Neural cell (in vitro differentiated cells): ENCODE data around the gene PPP1R12C. TPM values are rescaled to one million over a fixed set of nuclear protein-coding genes. Genes with fewer than 3 reads are reported as not detected.
A peak's percentile ranks its signal among the peaks of the same experiment; 100 is the strongest.

Experiments used
- H2AFZ ChIP-seq: fragments of 200-600, 300-800 bp; sonication (generic), shearing (Covaris generic); 2 replicates; pipeline ENCODE4 v1.6.0; 2014; ENCODE audit warnings: low read depth, mild to moderate bottlenecking, antibody characterized with exemption, low read length, moderate library complexity
- H3F3A ChIP-seq: fragments of 200-600 bp; shearing (Covaris generic); 2 replicates; pipeline ENCODE4 v1.6.1; 2016; ENCODE audit warnings: mild to moderate bottlenecking, moderate library complexity, mixed read lengths, antibody characterized with exemption, low read length; ENCODE audit not compliant: insufficient read depth, poor library complexity, severe bottlenecking
- H3K27ac ChIP-seq: fragments of 200-600, 300-800 bp; sonication (generic), shearing (Covaris generic); 2 replicates; pipeline ENCODE4 v1.5.1; 2014; ENCODE audit warnings: mild to moderate bottlenecking, low read length, moderate library complexity
- H3K27me3 ChIP-seq: fragments of 300-800, 200-600 bp; sonication (generic), shearing (Covaris generic); 2 replicates; pipeline ENCODE4 v1.6.0; 2014; ENCODE audit warnings: mild to moderate bottlenecking, low read depth, low read length, moderate library complexity; ENCODE audit not compliant: insufficient read depth
- H3K36me3 ChIP-seq: fragments of 300-800, 200-600 bp; sonication (generic), shearing (Covaris generic); 2 replicates; pipeline ENCODE4 v1.5.1; 2014; ENCODE audit warnings: mild to moderate bottlenecking, antibody characterized with exemption, low read length, moderate library complexity; ENCODE audit not compliant: insufficient read depth
- H3K4me2 ChIP-seq: fragments of 300-800, 200-600 bp; sonication (generic), shearing (Covaris generic); 2 replicates; pipeline ENCODE4 v1.6.0; 2014; ENCODE audit warnings: mild to moderate bottlenecking, low read length
- H3K4me3 ChIP-seq: fragments of 300-800, 200-600 bp; sonication (generic), shearing (Covaris generic); 2 replicates; pipeline ENCODE4 v1.5.1; 2014; ENCODE audit warnings: mild to moderate bottlenecking, low read length, moderate library complexity
- H3K79me2 ChIP-seq: fragments of 200-600 bp; shearing (Covaris generic); replicated peaks from 2 replicates; pipeline ENCODE4 v1.6.0; 2014; ENCODE audit warnings: mild to moderate bottlenecking, low read length, moderate library complexity; ENCODE audit not compliant: insufficient read depth
- H3K9ac ChIP-seq: fragments of 300-800, 200-600 bp; sonication (generic), shearing (Covaris generic); 2 replicates; pipeline ENCODE4 v1.6.1; 2016; ENCODE audit warnings: mild to moderate bottlenecking, low read length, mixed read lengths
- H3K9me2 ChIP-seq: fragments of 200-600 bp; shearing (Covaris generic); 2 replicates; pipeline ENCODE4 v1.6.1; 2016; ENCODE audit warnings: mild to moderate bottlenecking, low read length, mixed read lengths; ENCODE audit not compliant: insufficient read depth
- H3K9me3 ChIP-seq: fragments of 200-600, 300-800 bp; sonication (generic), shearing (Covaris generic); 2 replicates; pipeline ENCODE4 v1.6.1; 2016; ENCODE audit warnings: mild to moderate bottlenecking, mixed run types, low read length, moderate library complexity, mixed read lengths
- H4K20me1 ChIP-seq: fragments of 200-600 bp; shearing (Covaris generic); 2 replicates; pipeline ENCODE4 v1.6.1; 2016; ENCODE audit warnings: mild to moderate bottlenecking, mixed run types; ENCODE audit not compliant: insufficient read depth
- CTCF ChIP-seq: fragments of 450-650 bp; IDR thresholded peaks from 2 replicates; pipeline ENCODE4 v1.5.1; 2014; ENCODE audit warnings: antibody characterized with exemption, mild to moderate bottlenecking, moderate library complexity; ENCODE audit not compliant: poor library complexity, severe bottlenecking
- EP300 ChIP-seq: fragments of 450-650 bp; conservative IDR thresholded peaks from 2 replicates; pipeline ENCODE4 v1.6.1; 2014; ENCODE audit warnings: antibody characterized with exemption, mild to moderate bottlenecking, moderate library complexity; ENCODE audit not compliant: poor library complexity, severe bottlenecking
- EZH2 ChIP-seq: fragments of 200-600, 300-800 bp; shearing (Covaris generic), sonication (generic); IDR thresholded peaks from 2 replicates; pipeline ENCODE4 v1.6.1; 2014; ENCODE audit warnings: antibody characterized with exemption, low read length, borderline replicate concordance, mild to moderate bottlenecking; ENCODE audit not compliant: insufficient read depth, poor library complexity, severe bottlenecking
- MXI1 ChIP-seq: fragments of 450-650 bp; conservative IDR thresholded peaks from 2 replicates; pipeline ENCODE4 v1.6.1; 2014; ENCODE audit warnings: antibody characterized with exemption, mild to moderate bottlenecking; ENCODE audit not compliant: poor library complexity, severe bottlenecking
- POLR2AphosphoS5 ChIP-seq: IDR thresholded peaks from 2 replicates; pipeline ENCODE4 v1.6.1; 2012
- RAD21 ChIP-seq: fragments of 450-650 bp; conservative IDR thresholded peaks from 2 replicates; pipeline ENCODE4 v1.6.1; 2014; ENCODE audit warnings: antibody characterized with exemption, mild to moderate bottlenecking, moderate library complexity
- REST ChIP-seq: IDR thresholded peaks from 2 replicates; pipeline ENCODE4 v1.6.1; 2012; ENCODE audit warnings: borderline replicate concordance
- SMC3 ChIP-seq: fragments of 450-650 bp; conservative IDR thresholded peaks from 2 replicates; pipeline ENCODE4 v1.6.1; 2014; ENCODE audit warnings: antibody characterized with exemption, mild to moderate bottlenecking, moderate library complexity; ENCODE audit not compliant: poor library complexity
- TAF1 ChIP-seq: IDR thresholded peaks from 2 replicates; pipeline ENCODE4 v1.6.1; 2012; ENCODE audit warnings: low read depth
- polyA plus RNA-seq: library from polyadenylated mRNA; depleted of rRNA; stranded (reverse); fragments of >200 nt; gene quantifications from 2 replicates; pipeline ENCODE4 v1.2.3, GENCODE V29; 2014

The PPP1R12C gene
- polyA plus RNA-seq, 1 donor from 2014 or later: 109 TPM

GRCh38 chr19:55069865-55070197, 47.6 kb downstream of the PPP1R12C start:
- H2AFZ ChIP-seq: no peak overlapping the region
- no peaks in the 10 kb centered on the region for H3K9me3 ChIP-seq
- no peak for TF ChIP-seq EZH2
- no peak for TF ChIP-seq CTCF
- TF ChIP-seq TAF1: no peak
- no peak for TF ChIP-seq POLR2AphosphoS5
- no peak for TF ChIP-seq REST
- TF ChIP-seq RAD21: no peak
- TF ChIP-seq MXI1: no peak
- TF ChIP-seq EP300: no peak
- TF ChIP-seq SMC3: no peak
- no peak overlapping the region for H3K4me2 ChIP-seq
- peaks cover 50% of the 10 kb centered on the region for H3K27me3 ChIP-seq
- no peaks in the 10 kb centered on the region for H3F3A ChIP-seq
- H3K36me3 ChIP-seq: no peaks in the 10 kb centered on the region
- no peaks in the 10 kb centered on the region for H3K9me2 ChIP-seq
- H3K27ac ChIP-seq: no peak overlapping the region
- H4K20me1 ChIP-seq: no peaks in the 10 kb centered on the region
- peak overlapping the region; percentile 59 for H3K4me3 ChIP-seq
- no peaks in the 10 kb centered on the region for H3K79me2 ChIP-seq
- no peak overlapping the region for H3K9ac ChIP-seq

GRCh38 chr19:55068950-55069864, 48.2 kb downstream of the PPP1R12C start:
- no peak overlapping the region for H3K4me2 ChIP-seq
- H3K27me3 ChIP-seq: peaks cover 50% of the 10 kb centered on the region
- H3K9me2 ChIP-seq: no peaks in the 10 kb centered on the region
- no peaks in the 10 kb centered on the region for H3K9me3 ChIP-seq
- H3K79me2 ChIP-seq: no peaks in the 10 kb centered on the region
- no peak overlapping the region for H3K27ac ChIP-seq
- H2AFZ ChIP-seq: no peak overlapping the region
- TF ChIP-seq EP300 (no peak), CTCF (no peak), MXI1 (no peak), EZH2 (no peak), RAD21 (no peak), TAF1 (no peak), REST (no peak), SMC3 (no peak), POLR2AphosphoS5 (no peak)
- H3F3A ChIP-seq: no peaks in the 10 kb centered on the region
- peak overlapping the region; percentile 36 for H3K9ac ChIP-seq
- H3K36me3 ChIP-seq: no peaks in the 10 kb centered on the region
- H4K20me1 ChIP-seq: no peaks in the 10 kb centered on the region
- H3K4me3 ChIP-seq: peak overlapping the region; percentile 59
